KOPT-K1 (cell line): Measurements from ENCODE around the gene HOXB4.

Experiments
- H3K27ac ChIP-seq: fragments of 200-600 bp; sonication (generic); 2 replicates; pipeline ENCODE4 v1.5.1; 2016; ENCODE audit warnings: antibody characterized with exemption, mild to moderate bottlenecking, low read depth, low read length; ENCODE audit not compliant: poor library complexity, severe bottlenecking
- H3K36me3 ChIP-seq: fragments of 200-600 bp; sonication (generic); 2 replicates; pipeline ENCODE4 v1.5.1; 2017; ENCODE audit warnings: antibody characterized with exemption, mild to moderate bottlenecking, low read length, moderate library complexity; ENCODE audit not compliant: insufficient read depth
- H3K9me3 ChIP-seq: fragments of 200-600 bp; sonication (generic); 2 replicates; pipeline ENCODE4 v1.5.1; 2017; ENCODE audit warnings: antibody characterized with exemption, low read length, mild to moderate bottlenecking; ENCODE audit not compliant: insufficient read depth, poor library complexity, severe bottlenecking

HOXB4 gene

GRCh38 chr17:48589831-48590606 lies 11.9 kb upstream of the HOXB4 start, which contains the start of gene HOXB3:
Gene HOXB3, minus strand, starts transcription at chr17:48590241. Its CDS starts 37,767 bp downstream, at chr17:48552474.
- H3K9me3 ChIP-seq = no peaks in the 10 kb centered on the region
- no peak within 1 kb of the TSS for H3K27ac ChIP-seq
- H3K36me3 ChIP-seq = no peaks in the 10 kb centered on the region

DNA sequence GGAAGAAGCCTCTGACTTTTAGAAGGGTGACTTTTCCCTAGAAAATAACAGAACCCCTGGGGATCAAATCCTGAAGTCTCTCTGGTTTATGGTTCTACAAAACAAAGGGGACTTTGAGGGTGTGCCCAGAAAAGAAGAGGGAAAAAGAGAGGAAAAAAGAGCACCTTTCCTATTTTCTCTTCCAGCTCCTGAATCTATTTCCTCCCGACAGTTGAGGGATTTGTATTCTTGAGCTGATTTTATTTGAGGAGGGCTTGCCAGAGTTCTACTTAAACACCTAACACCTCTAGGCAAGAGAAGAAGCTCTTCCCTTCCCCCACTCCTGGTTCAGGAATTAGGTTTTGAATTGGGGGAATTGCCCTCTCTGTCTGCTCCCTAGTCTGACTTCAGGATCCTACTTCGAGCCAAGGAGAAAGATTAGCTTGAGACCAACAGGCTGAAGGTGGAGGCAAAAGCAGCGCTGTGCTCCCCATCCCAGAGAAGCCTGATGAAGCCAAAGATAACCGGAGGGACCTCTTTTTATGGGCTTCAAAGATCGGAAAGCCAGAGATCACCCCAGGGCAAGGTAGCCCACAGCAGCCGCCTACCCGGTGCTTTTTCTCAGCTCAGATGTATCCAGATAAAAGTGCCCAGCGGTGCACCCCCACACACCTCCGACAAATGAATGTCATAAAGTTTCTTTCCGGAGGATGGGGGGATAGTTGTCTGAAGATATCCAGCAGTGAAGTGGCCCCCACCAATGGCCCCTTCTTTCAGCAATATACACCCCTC lies 11.1 kb upstream of the HOXB4 start:
- Histone ChIP-seq H3K27ac (no peak overlapping the region), H3K9me3 (no peaks in the 10 kb centered on the region), H3K36me3 (no peaks in the 10 kb centered on the region)

- no peak overlapping the region for H3K27ac ChIP-seq
- no peaks in the 10 kb centered on the region for H3K9me3 ChIP-seq
- no peaks in the 10 kb centered on the region for H3K36me3 ChIP-seq
Measured at GRCh38 chr17:48588528-48588927, 10.4 kb upstream of the HOXB4 start.

GRCh38 chr17:48588074-48588415 lies 9.9 kb upstream of the HOXB4 start:
- Histone ChIP-seq H3K36me3 (no peaks in the 10 kb centered on the region), H3K9me3 (no peaks in the 10 kb centered on the region), H3K27ac (no peak overlapping the region)

DNA sequence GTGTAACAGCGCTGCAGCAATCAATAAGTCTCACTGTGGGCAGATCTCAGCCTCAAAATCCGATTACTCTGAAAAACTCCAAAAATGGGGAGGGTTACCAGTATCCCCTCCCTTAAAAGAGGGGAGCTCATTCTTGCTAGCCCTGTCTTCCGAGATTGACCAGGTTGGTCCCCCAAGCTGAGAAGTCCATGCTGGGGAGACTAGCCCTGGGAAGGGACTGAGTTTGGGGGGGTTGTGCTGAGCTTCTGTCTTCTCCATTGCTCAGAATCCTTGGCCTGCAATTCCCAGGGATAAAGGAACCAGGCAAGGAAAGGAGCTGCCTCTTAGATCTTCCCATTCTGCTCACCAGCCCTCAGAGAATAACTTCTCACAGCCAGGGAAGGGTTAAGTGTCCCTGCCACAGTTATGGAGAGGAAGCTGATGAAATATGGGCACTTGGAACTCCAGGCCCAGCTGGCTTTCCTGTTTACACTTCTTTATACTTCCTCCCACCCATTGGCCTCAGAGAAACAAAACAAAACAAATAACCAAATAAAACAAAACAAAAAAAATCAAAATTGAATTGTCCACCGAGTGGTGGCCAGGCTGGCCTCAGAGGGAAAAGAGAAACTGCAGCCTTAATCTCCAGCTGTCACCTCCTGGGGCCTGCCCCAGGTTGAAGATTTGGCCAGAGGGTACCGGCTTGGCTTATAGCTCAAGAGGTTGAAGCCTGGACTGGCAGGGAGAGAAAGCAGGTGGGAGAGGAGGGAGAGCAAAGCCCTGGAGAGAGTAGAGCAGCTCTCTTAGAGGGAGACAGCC lies 9.3 kb upstream of the HOXB4 start:
- no peak overlapping the region for H3K27ac ChIP-seq
- no peaks in the 10 kb centered on the region for H3K36me3 ChIP-seq
- H3K9me3 ChIP-seq = no peaks in the 10 kb centered on the region

GRCh38 chr17:48586355-48587258 lies 8.5 kb upstream of the HOXB4 start:
- no peaks in the 10 kb centered on the region for H3K9me3 ChIP-seq
- H3K36me3 ChIP-seq = no peaks in the 10 kb centered on the region
- H3K27ac ChIP-seq = no peak overlapping the region

DNA sequence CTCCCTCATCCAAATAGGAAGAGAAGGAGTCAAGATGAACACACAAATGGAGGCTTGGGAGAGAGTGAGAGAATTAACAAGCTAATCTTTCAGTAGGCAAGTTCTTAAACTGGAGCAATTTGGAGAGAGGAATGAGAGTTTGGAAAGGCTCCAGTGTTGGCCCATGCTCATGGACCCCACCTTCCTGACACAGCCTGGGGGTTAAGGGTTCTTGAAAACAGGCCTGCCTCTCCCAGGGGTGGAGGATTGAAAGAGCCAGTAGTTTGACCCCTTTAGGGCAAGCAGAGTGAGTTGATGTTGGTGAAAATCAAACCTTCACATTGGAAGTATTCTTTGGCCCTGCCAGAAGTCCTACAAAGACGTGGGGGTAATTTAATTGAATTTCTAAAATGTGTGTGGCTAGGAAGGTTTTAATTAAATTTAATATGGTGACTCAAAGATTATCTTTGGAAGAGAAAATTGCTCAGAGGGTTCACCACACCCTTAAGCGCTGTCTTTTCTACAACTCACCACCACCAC lies 6.1 kb upstream of the HOXB4 start:
- Histone ChIP-seq H3K9me3 (no peaks in the 10 kb centered on the region), H3K27ac (no peak overlapping the region), H3K36me3 (no peaks in the 10 kb centered on the region)

GRCh38 chr17:48583708-48584222 lies 5.6 kb upstream of the HOXB4 start:
- H3K9me3 ChIP-seq = no peaks in the 10 kb centered on the region
- H3K36me3 ChIP-seq = no peaks in the 10 kb centered on the region

GRCh38 chr17:48582750-48583069 lies 4.6 kb upstream of the HOXB4 start:
- Histone ChIP-seq H3K27ac (no peak overlapping the region), H3K9me3 (no peaks in the 10 kb centered on the region), H3K36me3 (no peaks in the 10 kb centered on the region)

More at GRCh38 chr17:48583708-48584222, 5.6 kb upstream of the HOXB4 start:
- no peak overlapping the region for H3K27ac ChIP-seq

- no peaks in the 10 kb centered on the region for H3K9me3 ChIP-seq
- peaks cover 9% of the 10 kb centered on the region for H3K36me3 ChIP-seq
- H3K27ac ChIP-seq = no peak overlapping the region
Measured at GRCh38 chr17:48579760-48580554, 1.8 kb upstream of the HOXB4 start.

- Histone ChIP-seq H3K27ac (no peak overlapping the region), H3K36me3 (peaks cover 11% of the 10 kb centered on the region), H3K9me3 (no peaks in the 10 kb centered on the region)
Measured at GRCh38 chr17:48579471-48579759, 1.3 kb upstream of the HOXB4 start.

DNA sequence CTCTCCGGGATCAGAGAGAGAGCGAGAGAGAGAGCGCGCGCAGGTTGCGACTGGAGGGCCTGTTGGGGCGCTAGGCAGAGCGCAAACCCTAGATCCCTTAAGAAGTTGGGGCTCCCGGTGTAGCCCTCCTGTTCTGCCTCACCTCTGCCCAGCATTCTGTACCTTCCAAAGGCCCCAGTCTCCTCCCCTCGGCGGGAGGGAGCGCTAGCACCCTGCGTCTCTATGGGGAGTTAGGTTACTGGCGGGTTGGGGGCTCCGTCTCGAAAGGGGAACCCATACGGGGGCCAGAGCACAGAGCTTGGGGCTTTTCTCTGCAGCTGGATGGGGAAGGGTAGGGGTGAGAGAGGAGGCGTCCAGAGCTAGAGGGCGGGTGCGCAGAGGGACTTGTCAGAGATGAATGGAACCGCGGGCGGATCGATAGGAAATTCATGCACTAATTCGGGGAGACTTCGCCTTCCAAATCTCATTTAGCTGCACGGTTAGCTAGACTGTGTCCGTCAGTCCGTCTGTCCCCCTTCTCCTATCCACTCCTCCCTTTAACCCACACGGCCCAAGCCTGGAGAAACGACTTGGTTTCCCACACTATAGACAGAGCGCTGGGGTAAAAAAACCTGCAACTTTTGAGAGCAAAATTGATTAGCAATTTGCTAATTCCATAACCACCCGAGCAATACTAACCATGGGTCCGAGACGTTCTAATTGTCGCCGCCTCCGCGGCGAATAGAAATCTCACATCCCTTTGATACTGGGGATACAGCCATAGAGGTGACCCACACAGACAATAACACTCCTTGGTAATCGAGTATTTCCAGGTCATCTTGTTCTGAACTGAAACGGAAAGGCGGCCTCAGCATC lies 693 bp upstream of the HOXB4 start:
- Histone ChIP-seq H3K9me3 (no peaks in the 10 kb centered on the region), H3K36me3 (peaks cover 11% of the 10 kb centered on the region), H3K27ac (peak overlapping the region; percentile 81)

DNA sequence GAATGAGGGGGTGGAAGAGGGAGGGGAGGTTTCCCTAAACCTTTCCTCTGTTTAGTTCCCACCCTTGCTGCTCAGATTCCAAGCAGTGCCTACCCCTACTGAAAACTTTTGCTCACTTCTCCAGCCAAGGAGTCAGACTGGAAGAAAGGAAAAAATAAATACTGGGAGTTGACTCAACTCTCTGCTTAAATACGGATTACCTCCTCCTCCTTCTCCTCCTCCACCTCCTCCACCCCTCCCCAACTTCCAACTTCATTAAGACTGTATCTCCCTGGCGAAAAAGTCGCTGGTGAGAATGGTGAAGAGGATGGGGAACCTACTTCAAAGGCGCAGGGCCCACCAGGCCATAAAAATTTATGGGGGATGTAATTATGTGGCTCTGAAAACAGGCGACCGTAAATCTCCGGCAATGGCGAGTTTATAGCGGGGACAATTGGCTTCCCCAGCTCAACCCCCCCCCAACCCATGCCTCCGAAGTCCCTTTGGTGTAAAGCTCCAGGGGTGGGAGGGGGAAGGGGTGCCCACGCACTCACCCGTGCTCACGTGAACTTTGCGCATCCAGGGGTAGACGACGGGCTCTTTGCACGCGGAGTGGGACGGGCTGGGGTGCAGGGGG lies 712 bp downstream of the HOXB4 start:
- H3K36me3 ChIP-seq = peaks cover 11% of the 10 kb centered on the region
- H3K27ac ChIP-seq = peak overlapping the region; percentile 81

More for the DNA sequence above, 712 bp downstream of the HOXB4 start:
- H3K9me3 ChIP-seq = no peaks in the 10 kb centered on the region
